Measurements from ENCODE around the gene HIP1R. TPM values are rescaled to one million over a fixed set of nuclear protein-coding genes. Genes with fewer than 3 reads are reported as not detected.

HIP1R gene
- total and polyA plus RNA-seq, 8 donors, result 52.1 to 395 (median 89.8) TPM

DNA sequence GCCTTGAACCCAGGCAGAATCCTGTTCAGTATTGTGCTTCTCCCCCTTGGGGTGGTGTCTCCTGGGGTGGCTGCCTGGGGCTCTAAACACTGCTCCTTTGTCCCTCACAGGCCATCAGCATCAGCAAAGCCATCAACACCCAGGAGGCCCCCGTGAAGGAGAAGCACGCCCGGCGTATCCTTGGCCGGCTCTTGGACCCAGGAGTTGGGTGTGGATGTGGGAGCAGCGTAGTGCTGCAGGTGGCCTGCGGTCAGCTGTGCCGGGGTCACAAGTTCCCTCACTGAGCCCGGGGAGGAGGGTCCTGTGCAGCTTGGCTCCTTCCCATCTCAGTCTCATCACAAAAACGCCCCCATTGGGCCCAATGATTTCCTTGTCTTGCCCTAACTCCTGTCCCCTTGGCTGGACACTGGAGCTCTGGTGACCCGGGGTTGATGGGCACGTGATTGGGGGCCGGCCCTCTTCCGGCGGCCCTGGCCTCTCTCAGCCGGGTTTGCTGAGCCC is 12.7 kb downstream of the HIP1R start:
- no peak for DNase-seq
- TF ChIP-seq POLR2AphosphoS5 (IDR thresholded peaks at IDR 0.05) (no peak), EP300 (IDR thresholded peaks at IDR 0.05) (no peak), CTCF (IDR thresholded peaks at IDR 0.05) (no peak), POLR2A (IDR thresholded peaks at IDR 0.05) (no peak)
- no peak overlapping the region for H3K4me3 ChIP-seq
- H3K27ac ChIP-seq, result no peak overlapping the region
- peaks cover 42 to 58% (median 53%) of the 10 kb centered on the region in 4 donors for H3K4me1 ChIP-seq
- no peaks in the 10 kb centered on the region for H3K9me3 ChIP-seq
- WGBS, 5 donors, result 81 to 87% (median 83%) methylated on average over 14 to 16 of the region's 16 CpGs
- H3K36me3 ChIP-seq, result peaks cover 3 to 51% (median 37%) of the 10 kb centered on the region in 4 donors
- H3K27me3 ChIP-seq, result no peaks in the 10 kb centered on the region
- intact Hi-C loops (cut with DNase I; ENCODE audit: low total_unique reads), result no loop called here

GRCh38 chr12:122848471-122849351 is 13.5 kb downstream of the HIP1R start:
- no peak for DNase-seq
- no peak overlapping the region for H3K4me3 ChIP-seq
- peaks cover 36 to 52% (median 52%) of the 10 kb centered on the region in 4 donors for H3K4me1 ChIP-seq
- H3K27ac ChIP-seq, result peak overlapping the region in 1 of 5 donors; percentile 1
- WGBS, 5 donors, result 81 to 86% (median 83%) methylated on average over 26 to 36 of the region's 36 CpGs
- peaks cover 3 to 52% (median 39%) of the 10 kb centered on the region in 4 donors for H3K36me3 ChIP-seq
- intact Hi-C loops (cut with DNase I; ENCODE audit: low total_unique reads), result no loop called here
- TF ChIP-seq EP300 (IDR thresholded peaks at IDR 0.05), result no peak
- TF ChIP-seq POLR2A (IDR thresholded peaks at IDR 0.05), result no peak
- no peak for TF ChIP-seq CTCF (IDR thresholded peaks at IDR 0.05)
- TF ChIP-seq POLR2AphosphoS5 (IDR thresholded peaks at IDR 0.05), result no peak
- H3K9me3 ChIP-seq, result no peaks in the 10 kb centered on the region
- no peaks in the 10 kb centered on the region for H3K27me3 ChIP-seq

GRCh38 chr12:122849352-122850047 is 14.2 kb downstream of the HIP1R start:
- Histone ChIP-seq H3K4me3 (no peak overlapping the region), H3K9me3 (no peaks in the 10 kb centered on the region), H3K36me3 (peaks cover 4 to 60% (median 47%) of the 10 kb centered on the region in 4 donors), H3K4me1 (peaks cover 30 to 46% (median 44%) of the 10 kb centered on the region in 4 donors), H3K27me3 (no peaks in the 10 kb centered on the region), H3K27ac (peak overlapping the region in 1 of 5 donors; percentile 1)
- TF ChIP-seq EP300 (IDR thresholded peaks at IDR 0.05) (no peak), POLR2AphosphoS5 (IDR thresholded peaks at IDR 0.05) (no peak), CTCF (IDR thresholded peaks at IDR 0.05) (no peak), POLR2A (IDR thresholded peaks at IDR 0.05) (no peak)
- 80 to 85% (median 81%) methylated on average over 22 to 26 of the region's 26 CpGs for WGBS, 5 donors
- intact Hi-C loops (cut with DNase I; ENCODE audit: low total_unique reads), result loop anchor here (10.0 kb wide), 1 partner anchor 55 kb away; no protein-coding TSS in a partner anchor
- DNase-seq, result no peak

DNA sequence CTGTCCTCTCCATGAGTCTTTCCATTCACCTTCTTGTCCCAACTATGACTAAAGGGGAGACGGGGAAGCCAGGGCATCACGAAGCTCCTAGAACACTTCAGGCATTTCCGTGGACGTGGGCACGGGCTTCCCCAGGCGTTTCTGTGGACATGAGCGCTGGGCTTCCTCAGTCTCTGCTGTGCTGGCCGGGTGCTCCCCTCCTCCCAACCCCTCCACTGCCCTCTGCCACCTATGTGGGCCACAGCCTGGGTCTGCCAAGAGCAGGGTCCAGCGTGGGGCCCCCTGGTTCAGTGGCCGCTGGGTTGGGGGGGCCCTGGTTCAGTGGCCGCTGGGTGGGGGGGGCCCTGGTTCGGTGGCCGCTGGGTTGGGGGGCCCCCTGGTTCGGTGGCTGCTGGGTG is 14.8 kb downstream of the HIP1R start:
- no peak for DNase-seq
- no peaks in the 10 kb centered on the region for H3K27me3 ChIP-seq
- H3K27ac ChIP-seq, result no peak overlapping the region
- WGBS, 5 donors, result 91 to 100% (median 96%) methylated on average over 6 to 14 of the region's 14 CpGs
- intact Hi-C loops (cut with DNase I; ENCODE audit: low total_unique reads), result loop anchor here (10.0 kb wide), 1 partner anchor 55 kb away; no protein-coding TSS in a partner anchor
- H3K36me3 ChIP-seq, result peaks cover 8 to 64% (median 52%) of the 10 kb centered on the region in 4 donors
- no peak overlapping the region for H3K4me3 ChIP-seq
- H3K4me1 ChIP-seq, result peaks cover 24 to 40% (median 39%) of the 10 kb centered on the region in 4 donors
- TF ChIP-seq POLR2AphosphoS5 (IDR thresholded peaks at IDR 0.05) (no peak), EP300 (IDR thresholded peaks at IDR 0.05) (no peak), CTCF (IDR thresholded peaks at IDR 0.05) (no peak)
- no peaks in the 10 kb centered on the region for H3K9me3 ChIP-seq
